Measurements from ENCODE around the gene APBB2.

The APBB2 gene

DNA sequence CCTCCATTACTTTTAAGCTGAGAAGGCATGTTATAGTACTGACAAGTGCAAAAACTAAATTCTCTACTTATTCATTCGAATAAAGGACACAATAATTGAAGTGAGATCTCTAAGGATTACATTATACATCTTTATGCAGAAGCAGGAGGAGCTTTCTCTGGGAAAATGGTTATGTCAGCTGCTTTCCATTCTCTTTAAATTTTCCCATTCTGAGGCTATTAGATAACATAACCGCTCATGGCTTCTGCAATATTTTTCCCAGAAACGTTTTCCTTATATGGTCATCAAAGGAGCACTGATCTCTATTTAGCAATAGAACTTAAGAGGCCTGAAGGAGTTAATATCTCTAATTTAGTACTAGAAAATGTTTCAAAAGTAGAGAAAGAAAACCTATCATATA is 243.0 kb downstream of the APBB2 start:
- DNase-seq (ENCODE audit: low spot score): no peak

- DNase-seq (ENCODE audit: low spot score): no peak
Measured at GRCh38 chr4:40969501-40969900, 244.8 kb downstream of the APBB2 start.

- no peak for DNase-seq (ENCODE audit: low spot score)
Measured at GRCh38 chr4:40967550-40967949, 246.8 kb downstream of the APBB2 start.

- DNase-seq (ENCODE audit: low spot score): no peak
Measured at GRCh38 chr4:40966091-40966490, 248.3 kb downstream of the APBB2 start.

GRCh38 chr4:40963897-40964478 is 250.4 kb downstream of the APBB2 start:
- no peak for DNase-seq (ENCODE audit: low spot score)

GRCh38 chr4:40962551-40963180 is 251.7 kb downstream of the APBB2 start:
- DNase-seq (ENCODE audit: low spot score): no peak

GRCh38 chr4:40960941-40961340 is 253.4 kb downstream of the APBB2 start:
- no peak for DNase-seq (ENCODE audit: low spot score)

- no peak for DNase-seq (ENCODE audit: low spot score)
Measured at GRCh38 chr4:40957281-40957680, 257.1 kb downstream of the APBB2 start.

GRCh38 chr4:40956721-40957255 is 257.6 kb downstream of the APBB2 start:
- no peak for DNase-seq (ENCODE audit: low spot score)

GRCh38 chr4:40954088-40954668 is 260.2 kb downstream of the APBB2 start:
- no peak for DNase-seq (ENCODE audit: low spot score)

GRCh38 chr4:40953283-40954087 is 260.9 kb downstream of the APBB2 start:
- DNase-seq (ENCODE audit: low spot score): no peak

DNA sequence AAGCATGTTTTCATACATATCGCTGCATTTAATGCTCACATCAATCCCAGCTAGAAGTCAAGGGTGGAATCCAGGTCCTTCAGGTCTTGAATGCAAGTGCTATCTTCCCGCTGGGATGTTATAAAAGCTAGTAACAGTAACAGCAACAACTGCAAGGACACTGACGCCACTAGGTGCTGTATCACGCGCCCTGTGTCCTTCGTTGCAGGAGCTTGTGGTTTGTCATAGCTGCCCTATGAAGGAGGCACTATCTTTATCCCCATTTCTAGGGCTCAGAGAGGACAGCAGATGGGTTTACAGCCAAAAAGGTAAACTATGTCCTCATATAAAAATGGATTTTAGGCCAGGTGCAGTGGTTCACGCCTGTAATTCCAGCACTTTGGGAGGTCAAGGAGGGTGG is 261.7 kb downstream of the APBB2 start:
- DNase-seq (ENCODE audit: low spot score): no peak

- no peak for DNase-seq (ENCODE audit: low spot score)
Measured at GRCh38 chr4:40952217-40952616, 262.1 kb downstream of the APBB2 start.

GRCh38 chr4:40951026-40951425 is 263.3 kb downstream of the APBB2 start:
- DNase-seq (ENCODE audit: low spot score): no peak

DNA sequence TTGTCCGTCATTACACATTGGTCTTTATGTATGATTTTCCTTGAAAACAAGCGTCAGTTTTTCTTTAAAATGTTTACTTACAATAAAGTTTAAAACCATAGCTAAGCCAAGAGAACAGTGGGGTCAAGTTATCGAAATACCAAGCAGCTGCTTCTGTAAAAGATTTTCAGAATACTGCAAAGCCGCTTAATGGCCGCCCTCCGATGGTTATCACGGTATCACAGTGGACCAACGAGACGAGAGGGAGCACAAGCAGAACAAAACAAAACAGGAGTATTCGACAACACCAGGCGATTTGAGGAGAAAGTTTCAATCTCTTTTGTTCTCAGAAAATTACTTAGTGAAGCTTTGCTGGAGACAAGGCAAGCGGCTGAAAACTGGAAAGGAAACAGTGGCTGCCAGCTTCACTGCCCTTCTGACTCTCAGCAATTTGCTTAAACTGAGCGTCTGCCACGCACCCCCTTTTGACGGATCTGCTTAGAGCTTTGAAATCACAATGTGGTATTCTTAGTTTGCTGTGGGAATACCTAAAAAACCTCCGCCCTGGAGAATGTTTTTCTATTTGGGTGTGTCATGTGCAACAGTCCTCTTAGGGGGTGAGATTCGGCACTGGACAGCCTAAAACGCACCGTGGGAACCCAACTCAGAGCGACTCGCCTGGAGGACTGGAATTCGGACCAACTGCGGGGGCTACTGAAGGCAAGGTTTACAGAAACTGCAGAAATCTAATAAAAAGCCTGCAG is 264.8 kb downstream of the APBB2 start:
- DNase-seq (ENCODE audit: low spot score): no peak

DNA sequence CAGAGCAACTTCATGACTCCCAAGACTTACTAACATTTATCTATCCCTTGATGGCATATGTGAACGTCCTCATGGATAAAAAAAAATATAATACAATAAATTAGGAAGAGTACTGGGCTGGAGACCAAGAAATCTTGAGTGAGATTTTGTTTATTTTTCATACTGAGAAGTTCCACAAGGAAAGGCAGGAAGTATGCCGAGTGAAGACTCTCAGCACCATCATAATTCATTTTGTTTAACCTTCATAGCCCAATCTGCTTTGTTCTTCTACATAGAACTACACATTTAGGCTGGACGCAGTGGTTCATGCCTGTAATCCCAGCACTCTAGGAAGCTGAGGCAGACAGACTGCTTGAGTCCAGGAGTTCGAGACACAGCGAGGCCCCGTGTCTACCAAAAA is 266.3 kb downstream of the APBB2 start:
- no peak for DNase-seq (ENCODE audit: low spot score)

DNA sequence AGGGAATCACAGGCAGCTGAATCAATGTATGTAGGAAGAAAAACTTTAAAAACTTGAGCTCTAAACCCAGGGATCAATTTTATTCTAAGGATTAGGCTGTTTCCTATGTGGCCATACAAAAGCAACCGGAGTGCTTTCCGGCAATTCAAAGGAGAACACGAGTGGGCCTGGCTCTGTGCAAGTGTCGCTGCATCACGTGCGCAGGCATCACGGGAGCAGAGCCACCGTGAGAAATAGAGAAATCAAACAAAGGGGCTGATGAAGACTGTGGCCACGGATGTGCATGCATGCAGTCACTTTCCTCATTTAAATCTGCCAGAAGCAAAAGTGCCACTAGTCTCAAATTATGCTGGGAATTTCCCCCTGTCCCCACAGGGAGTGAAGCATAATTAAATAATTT is 267.7 kb downstream of the APBB2 start:
- DNase-seq (ENCODE audit: low spot score): no peak

DNA sequence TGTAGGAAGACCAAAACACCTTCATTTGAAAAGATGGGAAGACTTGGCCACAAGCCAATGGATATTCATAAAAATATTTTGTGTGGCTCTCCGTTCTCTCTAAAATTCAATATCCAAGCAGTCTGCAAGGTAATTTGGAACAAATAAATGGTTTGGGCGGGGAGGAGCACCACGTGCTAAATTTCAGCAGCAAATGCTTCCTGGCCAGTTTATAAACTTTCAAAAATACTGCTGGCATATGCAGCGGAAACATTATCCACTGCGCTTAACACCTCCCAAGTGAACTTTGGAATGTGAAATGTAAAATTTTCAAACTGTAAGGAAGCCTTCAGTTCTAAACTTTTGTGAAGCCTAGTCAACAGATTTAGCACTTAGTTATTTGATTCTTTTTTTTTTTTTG is 273.6 kb downstream of the APBB2 start:
- no peak for DNase-seq (ENCODE audit: low spot score)

- DNase-seq (ENCODE audit: low spot score): no peak
Measured at GRCh38 chr4:40940317-40940741, 274.0 kb downstream of the APBB2 start.

DNA sequence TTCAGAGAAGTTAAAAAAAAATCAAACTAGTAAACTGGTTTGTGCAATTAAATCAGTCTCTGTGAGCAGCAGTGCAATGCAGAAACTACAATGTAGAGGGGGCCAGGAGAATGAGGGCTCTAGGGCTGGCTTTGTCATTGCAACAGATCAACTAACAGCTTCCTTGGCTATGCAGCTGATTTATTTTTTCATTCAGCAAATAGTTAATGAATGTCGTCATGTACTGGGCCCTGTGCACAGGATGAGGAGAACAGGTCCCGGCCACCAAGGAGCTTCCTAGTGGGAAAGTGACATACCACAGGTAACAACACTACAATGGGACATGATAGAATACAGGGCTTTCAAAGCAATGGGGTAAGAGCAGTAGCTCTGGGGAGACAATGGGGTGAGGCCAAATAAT is 274.5 kb downstream of the APBB2 start:
- DNase-seq (ENCODE audit: low spot score): no peak

- no peak for DNase-seq (ENCODE audit: low spot score)
Measured at GRCh38 chr4:40938337-40938736, 276.0 kb downstream of the APBB2 start.

DNA sequence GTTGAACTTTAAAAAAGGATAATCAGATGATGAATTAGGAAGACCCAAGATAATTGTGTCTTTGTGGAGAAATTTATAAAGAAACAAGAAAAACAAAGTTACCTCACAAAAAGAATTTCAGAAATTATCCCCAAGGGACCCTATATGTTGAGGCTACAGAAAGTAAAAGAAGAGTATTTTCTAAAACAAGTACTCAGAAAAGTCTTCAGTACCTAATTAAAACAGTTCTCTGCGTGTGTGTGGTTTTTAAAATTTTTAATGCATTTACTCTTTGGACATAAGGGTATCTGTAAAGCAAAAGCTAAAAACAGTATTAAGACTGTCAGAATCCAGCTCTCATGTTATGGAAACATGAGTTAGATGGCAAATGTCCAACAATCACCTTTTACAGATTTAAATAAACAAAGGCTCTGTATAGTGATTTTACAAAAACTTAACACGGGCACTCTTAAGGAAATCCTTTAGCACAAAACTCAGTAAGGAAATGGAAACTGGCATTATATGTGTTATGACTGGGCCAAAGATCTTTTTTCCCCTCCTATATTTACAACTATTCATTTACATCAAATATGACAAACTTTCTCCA is 277.1 kb downstream of the APBB2 start:
- DNase-seq (ENCODE audit: low spot score): no peak

All from LoVo (cell line).